ENCODE measurements around the gene EDEM3.

DNA sequence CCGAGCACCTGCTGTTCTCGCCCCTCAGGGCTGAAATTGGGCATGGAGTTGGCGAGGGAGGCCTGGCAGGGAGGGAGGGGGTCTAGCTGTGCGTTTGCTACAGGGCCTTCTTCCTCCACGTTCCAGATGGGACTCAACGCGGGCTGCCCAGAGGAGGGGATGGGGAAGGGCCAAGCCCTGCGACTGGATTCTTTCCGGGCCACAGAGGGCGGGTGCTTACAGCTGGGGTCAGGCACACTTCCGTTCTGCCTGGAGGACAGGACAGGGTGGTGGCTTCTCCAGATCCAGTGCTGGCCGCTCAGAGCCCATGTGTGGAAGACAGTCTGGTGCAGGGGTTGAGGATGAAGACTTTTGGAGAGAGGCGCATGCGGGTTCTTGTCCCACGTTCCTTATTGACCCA is 90.0 kb downstream of the EDEM3 start:
- TF ChIP-seq ZNF232 (CRISPR knock-in tag; IDR thresholded peaks at IDR 0.05) (no peak), MYBL2 (CRISPR knock-in tag; IDR thresholded peaks at IDR 0.05) (no peak)
